Activated CD4-positive, alpha-beta T cell treated with anti-CD3 and anti-CD28 coated beads, Interleukin-2, amount 10 ng/mL, durations not matched to agents 24 days and 14 days (primary cell): ENCODE measurements around the gene P4HA1. TPM values are rescaled to one million over a fixed set of nuclear protein-coding genes. Genes with fewer than 3 reads are reported as not detected.
"Not testable (repeated sequence)": the region's sequence is repeated elsewhere in the genome, so short reads cannot be mapped to it uniquely, and the experiment has no call there.

Experiments
- DNase-seq: peaks from one replicate; pipeline ENCODE4 v3.0.0; 2022
- H3K27ac Mint-ChIP-seq: one replicate; pipeline ENCODE4 v1.8.0; 2022; ENCODE audit warnings: mild to moderate bottlenecking, mixed read lengths
- H3K27me3 Mint-ChIP-seq: one replicate; pipeline ENCODE4 v1.8.0; 2022; ENCODE audit warnings: mixed read lengths
- H3K36me3 Mint-ChIP-seq: one replicate; pipeline ENCODE4 v1.8.0; 2022; ENCODE audit warnings: low read depth, mild to moderate bottlenecking, mixed read lengths
- H3K4me1 Mint-ChIP-seq: one replicate; pipeline ENCODE4 v1.8.0; 2021; ENCODE audit warnings: mixed read lengths
- H3K4me3 Mint-ChIP-seq: one replicate; pipeline ENCODE4 v1.8.0; 2022; ENCODE audit warnings: mild to moderate bottlenecking, moderate library complexity, mixed read lengths
- H3K9me3 Mint-ChIP-seq: one replicate; pipeline ENCODE4 v1.8.0; 2021; ENCODE audit warnings: mixed read lengths
- intact Hi-C: fragments of 100-400 bp; cut with micrococcal nuclease; formaldehyde crosslinking; loops from one replicate; pipeline ENCODE4 v1.15.1; 2023
- total RNA-seq: library from RNA; stranded (reverse); gene quantifications from 2 replicates; pipeline ENCODE4 v1.2.3, GENCODE V29; 2022

The P4HA1 gene
- total RNA-seq, 1 donor from 2014 or later = 71.1 TPM

- H3K27me3 Mint-ChIP-seq, H3K9me3 Mint-ChIP-seq, DNase-seq, H3K27ac Mint-ChIP-seq, intact Hi-C loops, H3K4me3 Mint-ChIP-seq: not testable (repeated sequence)
- H3K36me3 Mint-ChIP-seq = peaks cover 31% of the 10 kb centered on the region
- peaks cover 15% of the 10 kb centered on the region for H3K4me1 Mint-ChIP-seq
Measured at GRCh38 chr10:73112032-73112431, 15.4 kb upstream of the P4HA1 start.

DNA sequence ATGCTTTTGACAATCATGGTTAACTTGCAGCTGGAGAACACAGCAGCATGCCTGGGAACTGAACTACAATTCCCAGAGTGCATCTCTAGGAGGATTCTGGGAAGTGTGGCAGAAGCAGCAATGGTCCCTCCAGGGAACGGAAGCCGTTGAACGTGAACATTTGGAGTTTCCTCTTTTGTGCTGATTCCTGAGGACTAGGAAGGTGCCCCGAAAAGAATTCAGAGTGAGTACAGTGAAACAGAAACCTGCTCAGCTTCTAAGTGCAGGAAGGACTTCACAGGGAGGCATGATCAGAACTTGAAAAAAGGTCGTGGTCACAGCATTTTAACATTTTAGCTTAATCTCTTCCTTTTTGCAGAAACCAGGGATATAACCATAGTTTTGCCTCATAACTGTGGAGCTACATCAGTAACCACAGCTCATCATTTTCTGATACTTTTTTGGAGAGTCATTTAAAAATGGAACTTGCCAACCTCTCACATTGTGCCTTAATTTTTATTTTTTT, 13.7 kb upstream of the P4HA1 start, which contains the start of gene NUDT13:
Gene NUDT13 (plus strand): TSS at position 111 of the 505 bp plus-strand sequence. CDS start 3,911 bp downstream, outside the sequence.
- Mint-ChIP-seq H3K4me3 (peak within 1 kb of the TSS; percentile 78), H3K36me3 (peaks cover 35% of the 10 kb centered on the region), H3K27me3 (no peaks in the 10 kb centered on the region), H3K4me1 (peaks cover 15% of the 10 kb centered on the region), H3K9me3 (peaks cover 8% of the 10 kb centered on the region), H3K27ac (peak within 1 kb of the TSS; percentile 82)
- DNase-seq = peak; percentile 86
- intact Hi-C loops = loop anchor here (1.0 kb wide), 1 partner anchor 14 kb away; the partner anchor contains the start of gene P4HA1

- Mint-ChIP-seq H3K4me1 (peaks cover 15% of the 10 kb centered on the region), H3K36me3 (peaks cover 40% of the 10 kb centered on the region)
- DNase-seq, H3K27me3 Mint-ChIP-seq, H3K27ac Mint-ChIP-seq, intact Hi-C loops, H3K9me3 Mint-ChIP-seq, H3K4me3 Mint-ChIP-seq: not testable (repeated sequence)
Measured at GRCh38 chr10:73109248-73109652, 12.6 kb upstream of the P4HA1 start.

DNA sequence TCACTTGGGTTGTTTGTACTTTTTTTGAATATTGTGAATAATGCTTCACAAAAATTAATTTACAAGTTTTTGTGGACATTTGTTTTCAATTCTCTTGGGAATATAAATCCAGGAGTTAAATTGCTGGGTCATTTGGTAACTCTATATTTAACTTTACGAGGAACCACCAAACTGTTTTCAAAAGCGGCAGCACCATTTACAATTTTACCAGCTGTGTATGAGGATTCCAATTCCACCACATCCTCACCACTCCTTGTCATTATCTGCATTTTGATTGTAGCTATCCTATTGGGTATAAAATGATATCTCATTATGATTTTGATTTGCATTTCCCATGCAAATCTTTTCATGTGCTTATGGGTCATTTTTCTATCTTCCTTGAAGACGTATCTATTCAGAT, 9.6 kb upstream of the P4HA1 start:
- no peaks in the 10 kb centered on the region for H3K27me3 Mint-ChIP-seq
- no peak overlapping the region for H3K4me3 Mint-ChIP-seq
- no peak overlapping the region for H3K27ac Mint-ChIP-seq
- no peak for DNase-seq
- H3K4me1 Mint-ChIP-seq = peaks cover 12% of the 10 kb centered on the region
- peaks cover 45% of the 10 kb centered on the region for H3K36me3 Mint-ChIP-seq
- peaks cover 8% of the 10 kb centered on the region for H3K9me3 Mint-ChIP-seq
- intact Hi-C loops = no loop called here

GRCh38 chr10:73099141-73099540, 2.5 kb upstream of the P4HA1 start:
- intact Hi-C loops = loop anchor here (5.0 to 10.0 kb wide), 2 partner anchors 74 to 313 kb away; partner anchors contain the start of gene ANXA7

GRCh38 chr10:73097305-73097670, 622 bp upstream of the P4HA1 start:
- Mint-ChIP-seq H3K9me3 (no peaks in the 10 kb centered on the region), H3K27me3 (no peaks in the 10 kb centered on the region), H3K4me3 (peak overlapping the region; percentile 93), H3K4me1 (peaks cover 27% of the 10 kb centered on the region), H3K27ac (peak overlapping the region; percentile 99), H3K36me3 (peaks cover 21% of the 10 kb centered on the region)
- no peak for DNase-seq
- intact Hi-C loops = loop anchor here (1.0 to 10.0 kb wide), 4 partner anchors 36 to 315 kb away; partner anchors contain the start of genes ANXA7 and DNAJC9

More at GRCh38 chr10:73099141-73099540, 2.5 kb upstream of the P4HA1 start:
- Mint-ChIP-seq H3K27me3 (no peaks in the 10 kb centered on the region), H3K9me3 (no peaks in the 10 kb centered on the region), H3K4me3 (no peak overlapping the region), H3K4me1 (peaks cover 16% of the 10 kb centered on the region), H3K36me3 (peaks cover 16% of the 10 kb centered on the region), H3K27ac (no peak overlapping the region)
- DNase-seq = peak; percentile 48

DNA sequence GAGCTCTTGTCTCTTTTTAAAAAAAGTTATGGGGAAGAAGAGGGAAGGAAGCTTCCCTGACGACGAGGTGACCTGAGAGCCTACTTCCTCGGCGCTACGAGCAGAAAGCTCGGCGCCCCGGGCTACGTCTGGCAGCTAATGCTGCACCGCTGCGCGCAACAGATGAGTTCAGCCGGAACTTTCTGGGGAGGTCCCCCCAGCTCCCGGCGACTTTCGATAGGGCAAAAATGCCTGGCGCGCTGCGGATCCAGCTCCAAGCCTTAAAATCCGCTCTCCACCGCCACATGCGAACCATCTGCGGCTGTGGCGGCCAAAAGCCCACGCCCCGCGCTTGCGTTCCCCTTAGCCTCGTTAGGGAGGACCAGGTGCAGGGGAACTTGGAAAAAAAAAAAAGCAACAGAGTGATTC, 621 bp downstream of the P4HA1 start:
- Mint-ChIP-seq H3K27me3 (no peaks in the 10 kb centered on the region), H3K9me3 (no peaks in the 10 kb centered on the region), H3K4me1 (peaks cover 33% of the 10 kb centered on the region), H3K27ac (peak overlapping the region; percentile 99), H3K36me3 (peaks cover 25% of the 10 kb centered on the region), H3K4me3 (peak overlapping the region; percentile 93)
- DNase-seq = peak; percentile 93
- intact Hi-C loops = loop anchor here (1.0 to 10.0 kb wide), 6 partner anchors 14 to 316 kb away; partner anchors contain the start of genes ANXA7, ECD, FAM149B1 and NUDT13

GRCh38 chr10:73095481-73096021, 1.1 kb downstream of the P4HA1 start:
- Mint-ChIP-seq H3K9me3 (no peaks in the 10 kb centered on the region), H3K27ac (peak overlapping the region; percentile 99), H3K4me3 (peak overlapping the region; percentile 93), H3K36me3 (peaks cover 25% of the 10 kb centered on the region), H3K4me1 (peaks cover 33% of the 10 kb centered on the region), H3K27me3 (no peaks in the 10 kb centered on the region)
- DNase-seq = peak; percentile 83
- intact Hi-C loops = loop anchor here (1.0 to 10.0 kb wide), 6 partner anchors 15 to 317 kb away; partner anchors contain the start of genes ANXA7, ECD, FAM149B1 and NUDT13

- no peak for DNase-seq
- Mint-ChIP-seq H3K27me3 (no peaks in the 10 kb centered on the region), H3K4me1 (peaks cover 33% of the 10 kb centered on the region), H3K4me3 (peak overlapping the region; percentile 93), H3K9me3 (no peaks in the 10 kb centered on the region), H3K36me3 (peaks cover 25% of the 10 kb centered on the region), H3K27ac (peak overlapping the region; percentile 99)
- intact Hi-C loops = loop anchor here (5.0 to 10.0 kb wide), 2 partner anchors 70 to 317 kb away; partner anchors contain the start of gene ANXA7
Measured at GRCh38 chr10:73094986-73095480, 1.6 kb downstream of the P4HA1 start.

- DNase-seq = peak; percentile 59
- Mint-ChIP-seq H3K27me3 (no peaks in the 10 kb centered on the region), H3K4me3 (peak overlapping the region; percentile 93), H3K27ac (peak overlapping the region; percentile 48), H3K36me3 (peaks cover 25% of the 10 kb centered on the region), H3K9me3 (no peaks in the 10 kb centered on the region), H3K4me1 (peaks cover 34% of the 10 kb centered on the region)
- intact Hi-C loops = loop anchor here (10.0 kb wide), 1 partner anchor 69 kb away; no protein-coding TSS in a partner anchor
Measured at GRCh38 chr10:73093922-73094850, 2.5 kb downstream of the P4HA1 start.

DNA sequence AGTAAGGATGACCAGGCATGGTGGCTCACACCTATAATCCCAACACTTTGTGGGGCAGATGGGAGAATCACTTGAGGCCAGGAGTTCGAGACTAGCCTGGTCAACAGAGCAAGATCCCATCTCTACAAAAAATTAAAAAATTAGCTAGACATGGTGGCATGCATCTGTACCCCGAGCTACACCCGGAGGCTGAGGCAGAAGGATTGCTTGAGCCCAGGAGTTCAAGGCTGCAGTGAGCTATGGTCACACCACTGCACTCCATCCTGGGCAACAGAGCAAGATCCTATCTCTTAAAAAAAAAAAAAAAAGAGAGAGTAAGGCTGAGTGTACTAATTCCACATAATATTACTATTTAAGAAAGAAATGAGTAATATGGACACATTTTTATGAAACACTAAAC, 3.8 kb downstream of the P4HA1 start:
- H3K4me3 Mint-ChIP-seq = peak overlapping the region; percentile 59
- H3K4me1 Mint-ChIP-seq = peaks cover 43% of the 10 kb centered on the region
- peak; percentile 45 for DNase-seq
- H3K9me3 Mint-ChIP-seq = no peaks in the 10 kb centered on the region
- no peak overlapping the region for H3K27ac Mint-ChIP-seq
- peaks cover 32% of the 10 kb centered on the region for H3K36me3 Mint-ChIP-seq
- intact Hi-C loops = loop anchor here (10.0 kb wide), 1 partner anchor 68 kb away; no protein-coding TSS in a partner anchor
- no peaks in the 10 kb centered on the region for H3K27me3 Mint-ChIP-seq

- Mint-ChIP-seq H3K4me1 (peaks cover 26% of the 10 kb centered on the region), H3K9me3 (peaks cover under 1% of the 10 kb centered on the region), H3K27me3 (no peaks in the 10 kb centered on the region), H3K4me3 (no peak overlapping the region), H3K27ac (peak overlapping the region; percentile 29), H3K36me3 (peaks cover 25% of the 10 kb centered on the region)
- intact Hi-C loops = no loop called here
- DNase-seq = peak; percentile 40
Measured at GRCh38 chr10:73088304-73088703, 8.4 kb downstream of the P4HA1 start.

GRCh38 chr10:73086816-73087215, 9.8 kb downstream of the P4HA1 start:
- Mint-ChIP-seq H3K9me3 (peaks cover 4% of the 10 kb centered on the region), H3K27ac (no peak overlapping the region), H3K4me3 (no peak overlapping the region), H3K36me3 (peaks cover 25% of the 10 kb centered on the region), H3K27me3 (no peaks in the 10 kb centered on the region), H3K4me1 (peaks cover 28% of the 10 kb centered on the region)
- intact Hi-C loops = no loop called here
- DNase-seq = no peak
